ENCODE data around the gene DENND6B.
"Not testable (repeated sequence)": the region's sequence is repeated elsewhere in the genome, so short reads cannot be mapped to it uniquely, and the experiment has no call there.

DNA sequence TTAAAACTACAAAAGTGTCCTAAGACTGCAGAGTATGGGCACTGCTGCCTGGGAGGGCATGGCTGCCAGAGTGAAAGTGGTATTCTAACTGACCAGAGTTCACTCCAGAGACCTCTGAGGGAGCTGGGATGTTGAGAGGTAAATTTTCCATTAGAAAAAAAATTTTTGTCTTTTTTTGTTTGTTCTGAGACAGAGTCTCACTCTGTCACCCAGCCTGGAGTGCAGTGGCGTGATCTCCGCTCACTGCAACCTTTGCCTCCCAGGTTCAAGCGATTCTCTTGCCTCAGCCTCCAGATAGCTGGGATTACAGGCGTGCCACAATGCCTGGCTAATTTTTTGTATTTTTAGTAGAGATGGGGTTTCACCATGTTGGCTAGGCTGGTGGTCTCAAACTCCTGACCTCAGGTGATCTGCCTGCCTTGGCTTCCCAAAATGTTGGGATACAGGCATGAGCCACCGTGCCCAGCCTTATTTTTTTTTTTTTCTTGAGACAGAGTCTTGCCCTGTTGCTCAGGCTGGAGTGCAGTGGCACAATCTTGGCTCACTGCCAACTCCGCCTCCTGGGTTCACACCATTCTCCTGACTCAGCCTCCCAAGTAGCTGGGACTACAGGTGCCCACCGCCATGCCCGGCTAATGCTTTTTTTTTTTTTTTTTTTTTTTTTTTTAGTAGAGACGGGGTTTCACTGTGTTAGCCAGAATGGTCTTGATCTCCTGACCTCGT, 4.3 kb downstream of the DENND6B start:
- TF ChIP-seq, protein P1, sequence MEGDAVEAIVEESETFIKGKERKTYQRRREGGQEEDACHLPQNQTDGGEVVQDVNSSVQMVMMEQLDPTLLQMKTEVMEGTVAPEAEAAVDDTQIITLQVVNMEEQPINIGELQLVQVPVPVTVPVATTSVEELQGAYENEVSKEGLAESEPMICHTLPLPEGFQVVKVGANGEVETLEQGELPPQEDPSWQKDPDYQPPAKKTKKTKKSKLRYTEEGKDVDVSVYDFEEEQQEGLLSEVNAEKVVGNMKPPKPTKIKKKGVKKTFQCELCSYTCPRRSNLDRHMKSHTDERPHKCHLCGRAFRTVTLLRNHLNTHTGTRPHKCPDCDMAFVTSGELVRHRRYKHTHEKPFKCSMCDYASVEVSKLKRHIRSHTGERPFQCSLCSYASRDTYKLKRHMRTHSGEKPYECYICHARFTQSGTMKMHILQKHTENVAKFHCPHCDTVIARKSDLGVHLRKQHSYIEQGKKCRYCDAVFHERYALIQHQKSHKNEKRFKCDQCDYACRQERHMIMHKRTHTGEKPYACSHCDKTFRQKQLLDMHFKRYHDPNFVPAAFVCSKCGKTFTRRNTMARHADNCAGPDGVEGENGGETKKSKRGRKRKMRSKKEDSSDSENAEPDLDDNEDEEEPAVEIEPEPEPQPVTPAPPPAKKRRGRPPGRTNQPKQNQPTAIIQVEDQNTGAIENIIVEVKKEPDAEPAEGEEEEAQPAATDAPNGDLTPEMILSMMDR (IDR thresholded peaks at IDR 0.05) = not testable (repeated sequence)
- not testable (repeated sequence) for TF ChIP-seq POLR2A (IDR thresholded peaks at IDR 0.05)
